ENCODE results near the gene ZNF850. TPM values are rescaled to one million over a fixed set of nuclear protein-coding genes. Genes with fewer than 3 reads are reported as not detected.

ZNF850 gene
- total and polyA plus RNA-seq, 9 of the 15 experiments (the other 6 are each of a cell fraction or from before 2014, with no cell fraction given) = 1.2 to 13.0 (median 5.9) TPM

GRCh38 chr19:36772311-36773222 is at the start of gene ZNF850 (continued):
- TF ChIP-seq HNRNPUL1 (IDR thresholded peaks at IDR 0.05; ENCODE audit: low read length) (no peak), GTF2E2 (tag; IDR thresholded peaks at IDR 0.05) (no peak), FOSL1 (tag; conservative IDR thresholded peaks at IDR 0.05) (no peak), ZC3H8 (IDR thresholded peaks at IDR 0.05) (no peak), WHSC1 (IDR thresholded peaks at IDR 0.05; ENCODE audit: low read length) (no peak), STAT6 (CRISPR knock-in tag; IDR thresholded peaks at IDR 0.05) (no peak), SP2 (IDR thresholded peaks at IDR 0.05; ENCODE audit: extremely low read depth, low read depth, low read length, poor library complexity, severe bottlenecking) (no peak), TEAD1 (CRISPR knock-in tag; IDR thresholded peaks at IDR 0.05) (0 out of 4 replicates have a peak, but pooled peaks of 1 of the 2 experiments have one; percentile 50), ETV5 (CRISPR knock-in tag; IDR thresholded peaks at IDR 0.05; ENCODE audit: low read depth) (no peak), CUX1 (CRISPR knock-in tag; IDR thresholded peaks at IDR 0.05) (no peak), ZMIZ1 (IDR thresholded peaks at IDR 0.05; ENCODE audit: low read depth in 2 of 2, low read length in 2 of 2) (no peak), HIVEP1 (CRISPR knock-in tag; IDR thresholded peaks at IDR 0.05) (no peak), USF2 (CRISPR knock-in tag; IDR thresholded peaks at IDR 0.05) (no peak), ESRRA (IDR thresholded peaks at IDR 0.05; ENCODE audit: borderline replicate concordance, low read depth) (no peak)

Measured in K562 (cell line).